ENCODE data around the gene ANK3. TPM values are rescaled to one million over a fixed set of nuclear protein-coding genes. Genes with fewer than 3 reads are reported as not detected.

The ANK3 gene
- total and polyA plus RNA-seq, 2 donors (not counting 3 experiments of a cell fraction or from before 2014, with no cell fraction given) = 0.88 to 8.5 TPM

- BruUV-seq (replicated peaks) = no TSS peak
- no peaks in the 10 kb centered on the region for H3K9me1 ChIP-seq (replicated peaks; ENCODE audit: control insufficient read depth, extremely low read depth, insufficient read depth, low read length)
- intact Hi-C loops (cut with micrococcal nuclease) = loop anchor here (10.0 kb wide), 1 partner anchor 524 kb away; the partner anchor contains the start of gene CCDC6
- H3K79me2 ChIP-seq (ENCODE audit: control insufficient read depth, insufficient read depth, low read length) = no peaks in the 10 kb centered on the region
- no peaks in the 10 kb centered on the region for H3K36me3 ChIP-seq (ENCODE audit: control insufficient read depth in 2 of 2, extremely low read depth in 1 of 2, insufficient read depth in 2 of 2, low read length in 2 of 2)
- H3K9ac ChIP-seq (replicated peaks; ENCODE audit: extremely low read depth, insufficient read depth, low read length) = peak overlapping the region; percentile 15
- H4K20me1 ChIP-seq (replicated peaks; ENCODE audit: control insufficient read depth, extremely low read depth, insufficient read depth, low read length) = no peaks in the 10 kb centered on the region
- no peaks in the 10 kb centered on the region for H3K27me3 ChIP-seq (ENCODE audit: control insufficient read depth in 2 of 2, insufficient read depth in 2 of 2, low read length in 2 of 2)
- H3K27ac ChIP-seq (ENCODE audit: insufficient read depth, low read depth, low read length) = peak overlapping the region; percentile 57
- POLR2A ChIA-PET = no interaction called here
- H3K4me3 ChIP-seq (replicated peaks in 1 of 3; ENCODE audit: insufficient read depth in 1 of 3, low read depth in 1 of 3, low read length in 3 of 3) = no peak overlapping the region
- CTCF ChIA-PET = interaction anchor here (0.9 to 1.9 kb wide), 10 partner anchors 12 to 329 kb away, joined by 3 to 8 read pairs (median 4); no protein-coding TSS in a partner anchor
- peak overlapping the region; percentile 44 for H3K4me2 ChIP-seq (ENCODE audit: insufficient read depth, low read length)
- peaks cover 54% of the 10 kb centered on the region for H3K4me1 ChIP-seq (ENCODE audit: control insufficient read depth, extremely low read depth, insufficient read depth, low read length)
- H2AFZ ChIP-seq (ENCODE audit: low read depth, low read length) = peak overlapping the region; percentile 22
- no peak for FAIRE-seq
- DNase-seq (ENCODE audit: low read depth, low spot score) = peak; percentile 61
- dilution Hi-C loops (cut with MboI; ENCODE audit: extremely low pct_ligation_motif_present, low sequenced_read_pairs) = no loop called here
- H3K9me3 ChIP-seq (replicated peaks; ENCODE audit: control insufficient read depth, insufficient read depth, low read length) = no peaks in the 10 kb centered on the region
- TF ChIP-seq, protein P1, sequence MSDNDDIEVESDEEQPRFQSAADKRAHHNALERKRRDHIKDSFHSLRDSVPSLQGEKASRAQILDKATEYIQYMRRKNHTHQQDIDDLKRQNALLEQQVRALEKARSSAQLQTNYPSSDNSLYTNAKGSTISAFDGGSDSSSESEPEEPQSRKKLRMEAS (IDR thresholded peaks at IDR 0.05; ENCODE audit: insufficient read depth, insufficient read length) = no peak
- peak; percentile 54 for TF ChIP-seq GATA2 (IDR thresholded peaks at IDR 0.05; ENCODE audit: insufficient read depth, insufficient read length, low read depth, low read length)
- no peak for TF ChIP-seq JUN (IDR thresholded peaks at IDR 0.05; ENCODE audit: borderline replicate concordance, insufficient read depth, insufficient read length, low read depth)
- TF ChIP-seq MYC (IDR thresholded peaks at IDR 0.05; ENCODE audit: low read depth, low read length) = no peak
- no peak for TF ChIP-seq POLR2AphosphoS5 (IDR thresholded peaks at IDR 0.05; ENCODE audit: insufficient read depth, low read depth, low read length)
- TF ChIP-seq FOS (IDR thresholded peaks at IDR 0.05; ENCODE audit: borderline replicate concordance, insufficient read depth, low read length) = peak; percentile 17
Measured at GRCh38 chr10:60429084-60429849, 39.6 kb upstream of the ANK3 start.

- FAIRE-seq = no peak
- Histone ChIP-seq H3K9ac (replicated peaks; ENCODE audit: extremely low read depth, insufficient read depth, low read length) (no peak overlapping the region), H3K4me2 (ENCODE audit: insufficient read depth, low read length) (no peak overlapping the region), H3K27me3 (ENCODE audit: control insufficient read depth in 2 of 2, insufficient read depth in 2 of 2, low read length in 2 of 2) (no peaks in the 10 kb centered on the region), H3K4me1 (ENCODE audit: control insufficient read depth, extremely low read depth, insufficient read depth, low read length) (peaks cover 62% of the 10 kb centered on the region), H3K79me2 (ENCODE audit: control insufficient read depth, insufficient read depth, low read length) (no peaks in the 10 kb centered on the region), H3K36me3 (ENCODE audit: control insufficient read depth in 2 of 2, extremely low read depth in 1 of 2, insufficient read depth in 2 of 2, low read length in 2 of 2) (no peaks in the 10 kb centered on the region), H3K9me1 (replicated peaks; ENCODE audit: control insufficient read depth, extremely low read depth, insufficient read depth, low read length) (no peaks in the 10 kb centered on the region), H2AFZ (ENCODE audit: low read depth, low read length) (no peak overlapping the region), H3K4me3 (replicated peaks in 1 of 3; ENCODE audit: insufficient read depth in 1 of 3, low read depth in 1 of 3, low read length in 3 of 3) (no peak overlapping the region), H4K20me1 (replicated peaks; ENCODE audit: control insufficient read depth, extremely low read depth, insufficient read depth, low read length) (no peaks in the 10 kb centered on the region), H3K27ac (ENCODE audit: insufficient read depth, low read depth, low read length) (peak overlapping the region; percentile 57), H3K9me3 (replicated peaks; ENCODE audit: control insufficient read depth, insufficient read depth, low read length) (no peaks in the 10 kb centered on the region)
- TF ChIP-seq POLR2AphosphoS5 (IDR thresholded peaks at IDR 0.05; ENCODE audit: insufficient read depth, low read depth, low read length) (no peak), POLR2A (IDR thresholded peaks at IDR 0.05; ENCODE audit: low read depth, low read length) (no peak), JUN (IDR thresholded peaks at IDR 0.05; ENCODE audit: borderline replicate concordance, insufficient read depth, insufficient read length, low read depth) (no peak), EZH2 (IDR thresholded peaks at IDR 0.05; ENCODE audit: borderline replicate concordance, low read depth, low read length, severe bottlenecking) (no peak), FOS (IDR thresholded peaks at IDR 0.05; ENCODE audit: borderline replicate concordance, insufficient read depth, low read length) (no peak), GATA2 (IDR thresholded peaks at IDR 0.05; ENCODE audit: insufficient read depth, insufficient read length, low read depth, low read length) (no peak), MYC (IDR thresholded peaks at IDR 0.05; ENCODE audit: low read depth, low read length) (no peak)
- TF ChIP-seq, protein P1 (IDR thresholded peaks at IDR 0.05; ENCODE audit: insufficient read depth, insufficient read length) = no peak
- TF ChIP-seq, protein P2, sequence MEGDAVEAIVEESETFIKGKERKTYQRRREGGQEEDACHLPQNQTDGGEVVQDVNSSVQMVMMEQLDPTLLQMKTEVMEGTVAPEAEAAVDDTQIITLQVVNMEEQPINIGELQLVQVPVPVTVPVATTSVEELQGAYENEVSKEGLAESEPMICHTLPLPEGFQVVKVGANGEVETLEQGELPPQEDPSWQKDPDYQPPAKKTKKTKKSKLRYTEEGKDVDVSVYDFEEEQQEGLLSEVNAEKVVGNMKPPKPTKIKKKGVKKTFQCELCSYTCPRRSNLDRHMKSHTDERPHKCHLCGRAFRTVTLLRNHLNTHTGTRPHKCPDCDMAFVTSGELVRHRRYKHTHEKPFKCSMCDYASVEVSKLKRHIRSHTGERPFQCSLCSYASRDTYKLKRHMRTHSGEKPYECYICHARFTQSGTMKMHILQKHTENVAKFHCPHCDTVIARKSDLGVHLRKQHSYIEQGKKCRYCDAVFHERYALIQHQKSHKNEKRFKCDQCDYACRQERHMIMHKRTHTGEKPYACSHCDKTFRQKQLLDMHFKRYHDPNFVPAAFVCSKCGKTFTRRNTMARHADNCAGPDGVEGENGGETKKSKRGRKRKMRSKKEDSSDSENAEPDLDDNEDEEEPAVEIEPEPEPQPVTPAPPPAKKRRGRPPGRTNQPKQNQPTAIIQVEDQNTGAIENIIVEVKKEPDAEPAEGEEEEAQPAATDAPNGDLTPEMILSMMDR (IDR thresholded peaks at IDR 0.05; ENCODE audit: extremely low read depth in 1 of 2, insufficient read depth in 1 of 2, low read depth in 1 of 2, low read length in 2 of 2) = no peak
- ChIA-PET CTCF (interaction anchor here (0.7 to 1.9 kb wide), 7 partner anchors 12 to 314 kb away, joined by 3 to 5 read pairs (median 4); no protein-coding TSS in a partner anchor), POLR2A (no interaction called here)
- dilution Hi-C loops (cut with MboI; ENCODE audit: extremely low pct_ligation_motif_present, low sequenced_read_pairs) = no loop called here
- BruUV-seq (replicated peaks) = no TSS peak
- DNase-seq (ENCODE audit: low read depth, low spot score) = no peak
- intact Hi-C loops (cut with micrococcal nuclease) = loop anchor here (10.0 kb wide), 1 partner anchor 524 kb away; the partner anchor contains the start of gene CCDC6
Measured at GRCh38 chr10:60428387-60428737, 38.7 kb upstream of the ANK3 start.
